ENCODE data around the gene CREB1.

CREB1 gene

DNA sequence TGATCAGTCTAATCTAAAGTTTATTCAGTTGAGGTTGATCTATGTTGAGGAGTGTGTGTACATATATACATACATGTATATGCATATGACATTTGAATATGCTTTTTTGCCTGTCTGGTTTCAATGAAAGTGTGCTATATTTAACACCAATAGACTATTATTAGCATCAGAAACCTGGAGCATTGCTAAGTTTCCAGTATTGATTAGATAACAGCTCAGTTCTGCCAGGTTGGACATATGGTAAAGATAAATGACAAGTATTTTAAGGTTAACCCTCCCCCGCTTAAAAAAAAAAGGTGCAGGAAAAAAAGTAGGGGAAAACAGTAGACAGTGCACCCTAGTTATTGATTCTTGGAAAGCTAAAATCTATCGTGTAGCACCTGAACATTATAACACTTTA is 19.4 kb downstream of the CREB1 start:
- Histone ChIP-seq H3K9ac (ENCODE audit: low read depth, low read length) (no peak overlapping the region), H3K36me3 (ENCODE audit: insufficient read depth, low read length) (no peaks in the 10 kb centered on the region), H3K4me1 (ENCODE audit: control insufficient read depth, insufficient read depth, low read length) (peaks cover 17% of the 10 kb centered on the region), H3K4me2 (ENCODE audit: low read length) (no peak overlapping the region), H3K4me3 (ENCODE audit: low read length) (no peak overlapping the region), H3K27me3 (ENCODE audit: control insufficient read depth, insufficient read depth, low read length) (no peaks in the 10 kb centered on the region), H3K9me3 (replicated peaks; ENCODE audit: low read length) (no peaks in the 10 kb centered on the region)

GRCh38 chr2:207558079-207558491 is 28.3 kb downstream of the CREB1 start:
- Histone ChIP-seq H3K4me3 (ENCODE audit: low read length) (no peak overlapping the region), H3K4me1 (ENCODE audit: control insufficient read depth, insufficient read depth, low read length) (peaks cover 23% of the 10 kb centered on the region), H3K27me3 (ENCODE audit: control insufficient read depth, insufficient read depth, low read length) (no peaks in the 10 kb centered on the region), H3K9ac (ENCODE audit: low read depth, low read length) (no peak overlapping the region), H3K4me2 (ENCODE audit: low read length) (no peak overlapping the region), H3K36me3 (ENCODE audit: insufficient read depth, low read length) (peaks cover 36% of the 10 kb centered on the region), H3K9me3 (replicated peaks; ENCODE audit: low read length) (no peaks in the 10 kb centered on the region)

- Histone ChIP-seq H3K9ac (ENCODE audit: low read depth, low read length) (no peak overlapping the region), H3K4me3 (ENCODE audit: low read length) (no peak overlapping the region), H3K9me3 (replicated peaks; ENCODE audit: low read length) (no peaks in the 10 kb centered on the region), H3K4me2 (ENCODE audit: low read length) (no peak overlapping the region), H3K4me1 (ENCODE audit: control insufficient read depth, insufficient read depth, low read length) (peaks cover 24% of the 10 kb centered on the region), H3K36me3 (ENCODE audit: insufficient read depth, low read length) (peaks cover 40% of the 10 kb centered on the region), H3K27me3 (ENCODE audit: control insufficient read depth, insufficient read depth, low read length) (no peaks in the 10 kb centered on the region)
These were observed 31.8 kb downstream of the CREB1 start for GRCh38 chr2:207561386-207562080.

GRCh38 chr2:207565736-207566500 is 36.2 kb downstream of the CREB1 start:
- no peak overlapping the region for H3K4me2 ChIP-seq (ENCODE audit: low read length)
- no peak overlapping the region for H3K4me3 ChIP-seq (ENCODE audit: low read length)
- H3K9me3 ChIP-seq (replicated peaks; ENCODE audit: low read length) = no peaks in the 10 kb centered on the region
- H3K27me3 ChIP-seq (ENCODE audit: control insufficient read depth, insufficient read depth, low read length) = no peaks in the 10 kb centered on the region
- H3K9ac ChIP-seq (ENCODE audit: low read depth, low read length) = no peak overlapping the region
- H3K36me3 ChIP-seq (ENCODE audit: insufficient read depth, low read length) = peaks cover 38% of the 10 kb centered on the region
- H3K4me1 ChIP-seq (ENCODE audit: control insufficient read depth, insufficient read depth, low read length) = peaks cover 13% of the 10 kb centered on the region

- H3K36me3 ChIP-seq (ENCODE audit: insufficient read depth, low read length) = peaks cover 35% of the 10 kb centered on the region
- no peak overlapping the region for H3K4me3 ChIP-seq (ENCODE audit: low read length)
- H3K27me3 ChIP-seq (ENCODE audit: control insufficient read depth, insufficient read depth, low read length) = no peaks in the 10 kb centered on the region
- no peak overlapping the region for H3K9ac ChIP-seq (ENCODE audit: low read depth, low read length)
- peaks cover 3% of the 10 kb centered on the region for H3K4me1 ChIP-seq (ENCODE audit: control insufficient read depth, insufficient read depth, low read length)
- no peak overlapping the region for H3K4me2 ChIP-seq (ENCODE audit: low read length)
- no peaks in the 10 kb centered on the region for H3K9me3 ChIP-seq (replicated peaks; ENCODE audit: low read length)
These were observed 37.9 kb downstream of the CREB1 start for GRCh38 chr2:207567671-207568070.

GRCh38 chr2:207571370-207571769 is 41.6 kb downstream of the CREB1 start:
- Histone ChIP-seq H3K9ac (ENCODE audit: low read depth, low read length) (no peak overlapping the region), H3K27me3 (ENCODE audit: control insufficient read depth, insufficient read depth, low read length) (no peaks in the 10 kb centered on the region), H3K9me3 (replicated peaks; ENCODE audit: low read length) (no peaks in the 10 kb centered on the region), H3K36me3 (ENCODE audit: insufficient read depth, low read length) (peaks cover 50% of the 10 kb centered on the region), H3K4me1 (ENCODE audit: control insufficient read depth, insufficient read depth, low read length) (no peaks in the 10 kb centered on the region), H3K4me2 (ENCODE audit: low read length) (no peak overlapping the region), H3K4me3 (ENCODE audit: low read length) (no peak overlapping the region)

DNA sequence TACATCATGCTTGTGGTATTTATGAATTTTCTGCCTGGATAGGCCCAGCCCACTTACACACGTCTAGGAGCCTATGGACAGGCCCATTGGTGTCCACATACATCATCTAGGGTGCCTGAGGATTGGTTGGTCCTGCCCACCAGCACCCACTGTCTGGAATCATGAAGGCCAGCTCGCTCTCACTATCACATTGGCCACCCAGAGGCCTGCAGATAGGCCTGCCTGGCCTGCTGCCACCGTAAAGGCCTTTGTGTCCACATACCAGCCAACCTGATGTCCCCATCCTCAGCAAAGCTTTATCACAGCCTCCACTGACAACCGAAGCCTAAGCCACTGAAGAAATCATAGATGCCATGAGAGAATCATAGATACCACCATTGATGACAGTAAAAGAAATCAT is 55.2 kb downstream of the CREB1 start:
- Histone ChIP-seq H3K9ac (ENCODE audit: low read depth, low read length) (no peak overlapping the region), H3K9me3 (replicated peaks; ENCODE audit: low read length) (no peaks in the 10 kb centered on the region), H3K4me1 (ENCODE audit: control insufficient read depth, insufficient read depth, low read length) (no peaks in the 10 kb centered on the region), H3K36me3 (ENCODE audit: insufficient read depth, low read length) (peaks cover 43% of the 10 kb centered on the region), H3K4me3 (ENCODE audit: low read length) (no peak overlapping the region), H3K4me2 (ENCODE audit: low read length) (no peak overlapping the region), H3K27me3 (ENCODE audit: control insufficient read depth, insufficient read depth, low read length) (no peaks in the 10 kb centered on the region)

DNA sequence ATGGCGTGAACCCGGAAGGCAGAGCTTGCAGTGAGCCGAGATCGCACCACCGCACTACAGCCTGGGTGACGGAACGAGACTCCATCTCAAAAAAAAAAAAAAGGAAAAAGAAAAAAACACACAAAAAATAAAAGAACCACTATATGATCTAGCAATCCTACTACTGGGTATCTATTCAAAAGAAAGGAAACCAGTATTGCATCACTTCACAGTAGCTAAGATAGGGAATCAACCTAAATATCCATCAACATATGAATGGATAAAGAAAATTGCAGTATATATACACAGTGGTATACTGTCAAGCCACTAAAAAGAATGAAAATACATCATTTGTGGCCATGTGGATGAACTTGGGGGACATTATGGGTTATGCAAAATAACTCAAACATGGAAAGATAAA is 57.5 kb downstream of the CREB1 start:
- no peak overlapping the region for H3K4me2 ChIP-seq (ENCODE audit: low read length)
- H3K9ac ChIP-seq (ENCODE audit: low read depth, low read length) = no peak overlapping the region
- H3K36me3 ChIP-seq (ENCODE audit: insufficient read depth, low read length) = peaks cover 33% of the 10 kb centered on the region
- no peak overlapping the region for H3K4me3 ChIP-seq (ENCODE audit: low read length)
- no peaks in the 10 kb centered on the region for H3K4me1 ChIP-seq (ENCODE audit: control insufficient read depth, insufficient read depth, low read length)
- no peaks in the 10 kb centered on the region for H3K9me3 ChIP-seq (replicated peaks; ENCODE audit: low read length)
- H3K27me3 ChIP-seq (ENCODE audit: control insufficient read depth, insufficient read depth, low read length) = no peaks in the 10 kb centered on the region

DNA sequence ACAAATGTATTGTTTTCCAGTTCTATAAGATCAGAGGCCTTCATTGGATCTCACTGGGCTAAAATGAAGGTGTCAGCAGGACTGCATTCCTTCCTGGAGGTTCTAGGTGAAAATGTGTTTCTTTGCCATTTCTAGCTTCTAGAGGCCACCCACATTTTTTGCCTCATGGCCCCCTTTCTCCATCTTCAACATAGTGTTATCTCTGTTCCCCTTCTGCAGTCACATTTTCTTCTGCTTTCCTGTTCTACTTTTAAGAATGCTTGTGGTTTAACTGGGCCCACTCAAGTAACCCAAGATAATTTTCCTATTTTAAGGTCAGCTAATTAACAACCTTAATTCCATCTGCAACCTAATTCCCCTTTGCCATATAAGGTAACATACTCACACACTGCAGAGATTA is 59.4 kb downstream of the CREB1 start:
- Histone ChIP-seq H3K4me1 (ENCODE audit: control insufficient read depth, insufficient read depth, low read length) (no peaks in the 10 kb centered on the region), H3K9ac (ENCODE audit: low read depth, low read length) (no peak overlapping the region), H3K36me3 (ENCODE audit: insufficient read depth, low read length) (peaks cover 29% of the 10 kb centered on the region), H3K9me3 (replicated peaks; ENCODE audit: low read length) (no peaks in the 10 kb centered on the region), H3K4me2 (ENCODE audit: low read length) (no peak overlapping the region), H3K4me3 (ENCODE audit: low read length) (no peak overlapping the region), H3K27me3 (ENCODE audit: control insufficient read depth, insufficient read depth, low read length) (no peaks in the 10 kb centered on the region)

- no peak overlapping the region for H3K4me2 ChIP-seq (ENCODE audit: low read length)
- H3K27me3 ChIP-seq (ENCODE audit: control insufficient read depth, insufficient read depth, low read length) = no peaks in the 10 kb centered on the region
- no peaks in the 10 kb centered on the region for H3K4me1 ChIP-seq (ENCODE audit: control insufficient read depth, insufficient read depth, low read length)
- no peak overlapping the region for H3K9ac ChIP-seq (ENCODE audit: low read depth, low read length)
- H3K4me3 ChIP-seq (ENCODE audit: low read length) = no peak overlapping the region
- H3K9me3 ChIP-seq (replicated peaks; ENCODE audit: low read length) = no peaks in the 10 kb centered on the region
- H3K36me3 ChIP-seq (ENCODE audit: insufficient read depth, low read length) = peaks cover 28% of the 10 kb centered on the region
These were observed 63.5 kb downstream of the CREB1 start for GRCh38 chr2:207593277-207593676.

GRCh38 chr2:207594264-207594663 is 64.5 kb downstream of the CREB1 start:
- Histone ChIP-seq H3K4me3 (ENCODE audit: low read length) (no peak overlapping the region), H3K36me3 (ENCODE audit: insufficient read depth, low read length) (peaks cover 28% of the 10 kb centered on the region), H3K4me1 (ENCODE audit: control insufficient read depth, insufficient read depth, low read length) (no peaks in the 10 kb centered on the region), H3K9me3 (replicated peaks; ENCODE audit: low read length) (no peaks in the 10 kb centered on the region), H3K27me3 (ENCODE audit: control insufficient read depth, insufficient read depth, low read length) (no peaks in the 10 kb centered on the region), H3K4me2 (ENCODE audit: low read length) (no peak overlapping the region), H3K9ac (ENCODE audit: low read depth, low read length) (no peak overlapping the region)

DNA sequence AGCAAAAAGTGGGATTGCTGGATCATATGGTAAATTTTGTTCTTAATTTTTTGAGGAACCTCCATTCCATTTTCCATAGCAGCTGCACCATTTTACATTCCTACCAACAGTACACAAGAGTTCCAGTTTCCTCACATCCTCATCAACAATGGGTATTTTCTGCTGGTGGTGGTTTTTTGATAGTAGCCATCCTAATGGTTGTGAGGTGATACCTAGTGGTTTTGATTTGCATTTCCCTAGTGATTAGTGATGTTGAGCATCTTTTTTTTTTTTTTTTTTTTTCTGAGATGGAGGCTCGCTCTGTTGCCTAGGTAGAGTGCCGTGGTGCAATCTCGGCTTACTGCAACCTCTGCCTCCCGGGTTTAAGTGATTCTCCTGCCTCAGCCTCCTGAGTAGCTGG is 65.0 kb downstream of the CREB1 start:
- H3K4me3 ChIP-seq (ENCODE audit: low read length) = no peak overlapping the region
- no peaks in the 10 kb centered on the region for H3K9me3 ChIP-seq (replicated peaks; ENCODE audit: low read length)
- H3K36me3 ChIP-seq (ENCODE audit: insufficient read depth, low read length) = peaks cover 28% of the 10 kb centered on the region
- no peaks in the 10 kb centered on the region for H3K4me1 ChIP-seq (ENCODE audit: control insufficient read depth, insufficient read depth, low read length)
- no peaks in the 10 kb centered on the region for H3K27me3 ChIP-seq (ENCODE audit: control insufficient read depth, insufficient read depth, low read length)
- no peak overlapping the region for H3K4me2 ChIP-seq (ENCODE audit: low read length)
- H3K9ac ChIP-seq (ENCODE audit: low read depth, low read length) = no peak overlapping the region

Data from skeletal muscle satellite cell (primary cell).